H1 (cell line): ENCODE results near the gene FAM53B. TPM values are rescaled to one million over a fixed set of nuclear protein-coding genes. Genes with fewer than 3 reads are reported as not detected.

Experiments used
- CTCF ChIA-PET: fragments of 300-600 bp; sonication (Branson Sonifier 250); formaldehyde crosslinking; loops from one replicate; lab custom pipeline; 2021; ENCODE audit not compliant: partially characterized antibody; lab: Charles Lee
- POLR2A ChIA-PET: fragments of 300-600 bp; sonication (Branson Sonifier 250); formaldehyde crosslinking; loops from one replicate; lab custom pipeline; 2021; ENCODE audit warnings: inconsistent platforms; ENCODE audit not compliant: partially characterized antibody; lab: Charles Lee
- DNase-seq, 2 experiments: peaks; one replicate each; pipeline versions ENCODE4 v3.0.0 to v3.0.0-alpha.2; 2010 to 2022; ENCODE audit warnings: low spot score in 2 of 2, low read depth in 1 of 2, mixed read lengths in 1 of 2
- FAIRE-seq: peaks from 2 replicates; lab custom pipeline; 2011; peaks lifted over from hg19 to GRCh38; lab: Jason Lieb, UNC
- H2AFZ ChIP-seq: 2 replicates; pipeline ENCODE4 v1.8.1; 2012; ENCODE audit warnings: low read length, inconsistent platforms
- H2AK5ac ChIP-seq: 2 replicates; pipeline ENCODE4 v1.6.1; 2013; ENCODE audit warnings: low read depth, low read length
- H2BK120ac ChIP-seq: replicated peaks from 2 replicates; pipeline ENCODE3; 2013; ENCODE audit warnings: low read depth, low read length, inconsistent platforms
- H2BK12ac ChIP-seq: 2 replicates; pipeline ENCODE4 v1.6.1; 2013; ENCODE audit warnings: low read depth, low read length
- H2BK15ac ChIP-seq: 2 replicates; pipeline ENCODE4 v1.6.1; 2013; ENCODE audit warnings: low read length
- H2BK20ac ChIP-seq: 2 replicates; pipeline ENCODE4 v1.6.1; 2013; ENCODE audit warnings: low read length
- H2BK5ac ChIP-seq: 2 replicates; pipeline ENCODE4 v1.6.1; 2013; ENCODE audit warnings: low read depth, low read length
- H3K14ac ChIP-seq: 2 replicates; pipeline ENCODE4 v1.6.1; 2013; ENCODE audit warnings: inconsistent platforms; ENCODE audit not compliant: insufficient read length
- H3K18ac ChIP-seq: 2 replicates; pipeline ENCODE4 v1.6.1; 2013; ENCODE audit warnings: low read length; ENCODE audit errors: extremely low read depth
- H3K23ac ChIP-seq: 2 replicates; pipeline ENCODE4 v1.6.1; 2013; ENCODE audit warnings: inconsistent platforms; ENCODE audit not compliant: insufficient read length
- H3K23me2 ChIP-seq: 2 replicates; pipeline ENCODE4 v1.6.1; 2013; ENCODE audit warnings: low read depth, low read length
- H3K27ac ChIP-seq: 2 replicates; pipeline ENCODE4 v1.6.1; 2011; ENCODE audit warnings: low read depth, low read length, inconsistent platforms
- H3K27me3 ChIP-seq, 4 experiments: replicated peaks in 1 of 4; 1 replicate in 1 of 4; 2 replicates in 3 of 4; pipeline versions ENCODE4 v1.6.1 to v1.8.1; 2011 to 2013; ENCODE audit warnings: low read length in 3 of 4, mild to moderate bottlenecking in 3 of 4, inconsistent platforms in 2 of 4, mixed read lengths in 2 of 4, moderate library complexity in 1 of 4; ENCODE audit not compliant: control insufficient read depth in 3 of 4, insufficient read depth in 3 of 4; ENCODE audit errors: extremely low read depth in 1 of 4
- H3K36me3 ChIP-seq, 4 experiments: 2 replicates each; pipeline versions ENCODE4 v1.6.1 to v1.8.1; 2011 to 2013; ENCODE audit warnings: mild to moderate bottlenecking in 4 of 4, low read length in 3 of 4, moderate library complexity in 2 of 4, control low read depth in 1 of 4, inconsistent platforms in 1 of 4; ENCODE audit not compliant: insufficient read depth in 4 of 4, control insufficient read depth in 2 of 4
- H3K4ac ChIP-seq: replicated peaks from 2 replicates; pipeline ENCODE3; 2013; ENCODE audit warnings: low read length, low read depth, mixed read lengths, inconsistent platforms; ENCODE audit not compliant: insufficient read length
- H3K4me1 ChIP-seq, 4 experiments: replicated peaks in 1 of 4; 1 replicate in 1 of 4; 2 replicates in 3 of 4; pipeline versions ENCODE4 v1.6.1 to v1.8.1; 2011 to 2013; ENCODE audit warnings: low read length in 3 of 4, inconsistent platforms in 2 of 4, mixed read lengths in 1 of 4; ENCODE audit not compliant: insufficient read depth in 4 of 4, control insufficient read depth in 3 of 4
- H3K4me2 ChIP-seq, 2 experiments: 2 replicates each; pipeline versions ENCODE4 v1.6.1 to v1.8.1; 2011 to 2013; ENCODE audit warnings: low read depth in 2 of 2, low read length in 2 of 2, control low read depth in 1 of 2, inconsistent platforms in 1 of 2, mild to moderate bottlenecking in 1 of 2; ENCODE audit not compliant: insufficient read depth in 1 of 2
- H3K4me3 ChIP-seq, 4 experiments: fragments of 200-600, 300-600 bp in 1 of 4; sonication (generic), shearing (Covaris generic), sonication (Bioruptor Twin) in 1 of 4; 2 replicates each; pipeline versions ENCODE4 v1.5.1 to v1.8.1; 2011 to 2016; ENCODE audit warnings: low read length in 4 of 4, low read depth in 3 of 4, control low read depth in 2 of 4, inconsistent platforms in 2 of 4, mild to moderate bottlenecking in 2 of 4, mixed read lengths in 1 of 4, moderate library complexity in 1 of 4; ENCODE audit not compliant: insufficient read depth in 2 of 4; ENCODE audit errors: extremely low read depth in 1 of 4
- H3K56ac ChIP-seq: replicated peaks from 2 replicates; pipeline ENCODE3; 2013; ENCODE audit warnings: low read depth, mild to moderate bottlenecking, mixed read lengths, low read length, inconsistent platforms; ENCODE audit not compliant: insufficient read length
- H3K79me1 ChIP-seq: 2 replicates; pipeline ENCODE4 v1.6.1; 2013; ENCODE audit warnings: low read depth, low read length, control low read depth
- H3K79me2 ChIP-seq, 2 experiments: 2 replicates each; pipeline versions ENCODE4 v1.6.1 to v1.8.1; 2012 to 2013; ENCODE audit warnings: low read length in 2 of 2, mild to moderate bottlenecking in 2 of 2, inconsistent platforms in 1 of 2; ENCODE audit not compliant: insufficient read depth in 2 of 2, control insufficient read depth in 1 of 2
- H3K9ac ChIP-seq, 4 experiments: replicated peaks in 1 of 4; 1 replicate in 1 of 4; 2 replicates in 3 of 4; pipeline versions ENCODE4 v1.6.1 to v1.8.1; 2011 to 2013; ENCODE audit warnings: low read depth in 3 of 4, low read length in 3 of 4, control low read depth in 2 of 4, mild to moderate bottlenecking in 2 of 4, moderate library complexity in 2 of 4, inconsistent platforms in 1 of 4; ENCODE audit errors: extremely low read depth in 1 of 4
- H3K9me3 ChIP-seq, 2 experiments: 2 replicates each; pipeline versions ENCODE4 v1.6.1 to v1.8.1; 2012 to 2013; ENCODE audit warnings: mild to moderate bottlenecking in 2 of 2, moderate library complexity in 2 of 2, control low read depth in 1 of 2, inconsistent platforms in 1 of 2, low read depth in 1 of 2, low read length in 1 of 2, mixed read lengths in 1 of 2; ENCODE audit not compliant: insufficient read depth in 2 of 2
- H4K20me1 ChIP-seq, 2 experiments: replicated peaks in 1 of 2; 2 replicates each; pipeline versions ENCODE3 to v1.8.1; 2011 to 2013; ENCODE audit warnings: inconsistent platforms in 2 of 2, low read length in 2 of 2, mild to moderate bottlenecking in 1 of 2; ENCODE audit not compliant: insufficient read depth in 2 of 2, control insufficient read depth in 1 of 2
- H4K5ac ChIP-seq: 2 replicates; pipeline ENCODE4 v1.6.1; 2013; ENCODE audit warnings: low read length, low read depth, mixed read lengths, inconsistent platforms; ENCODE audit not compliant: insufficient read length
- H4K8ac ChIP-seq: 2 replicates; pipeline ENCODE4 v1.8.0; 2013; ENCODE audit warnings: mild to moderate bottlenecking, moderate library complexity, low read length, inconsistent platforms; ENCODE audit not compliant: insufficient read depth; ENCODE audit errors: extremely low read depth
- H4K91ac ChIP-seq: replicated peaks from 2 replicates; pipeline ENCODE3; 2013; ENCODE audit warnings: low read length, mixed read lengths, inconsistent platforms; ENCODE audit not compliant: insufficient read length
- ASH2L ChIP-seq: fragments of 200-600, 300-600 bp; sonication (generic); IDR thresholded peaks from one replicate; pipeline ENCODE4 v1.7.1; 2017; ENCODE audit warnings: low read length
- BACH1 ChIP-seq: IDR thresholded peaks from 2 replicates; pipeline ENCODE4 v1.6.1; 2012; ENCODE audit warnings: low read length, improper control_type of control experiment
- CBX8 ChIP-seq: fragments of 300-800, 300-1000 bp; sonication (generic); IDR thresholded peaks from 2 replicates; pipeline ENCODE4 v1.7.1; 2016; ENCODE audit warnings: low read depth, low read length, borderline replicate concordance
- CHD1 ChIP-seq: IDR thresholded peaks from 2 replicates; pipeline ENCODE4 v1.6.1; 2012; ENCODE audit warnings: low read depth, low read length, improper control_type of control experiment
- FOSL1 ChIP-seq: IDR thresholded peaks from 2 replicates; pipeline ENCODE4 v1.6.1; 2011; ENCODE audit warnings: mild to moderate bottlenecking, low read depth, low read length, moderate library complexity; ENCODE audit not compliant: insufficient read depth
- GTF2F1 ChIP-seq: IDR thresholded peaks from 2 replicates; pipeline ENCODE4 v1.6.1; 2012; ENCODE audit warnings: low read depth, low read length, improper control_type of control experiment, borderline replicate concordance
- HDAC6 ChIP-seq: IDR thresholded peaks from one replicate; pipeline ENCODE4 v1.7.1; 2012; ENCODE audit warnings: low read depth, mild to moderate bottlenecking, inconsistent platforms, low read length, moderate library complexity
- MAFK ChIP-seq: IDR thresholded peaks from 2 replicates; pipeline ENCODE4 v1.6.1; 2012; ENCODE audit warnings: low read depth, mild to moderate bottlenecking, improper control_type of control experiment, low read length
- RNF2 ChIP-seq: fragments of 200-900, 300-1000 bp; sonication (generic); IDR thresholded peaks from 2 replicates; pipeline ENCODE4 v1.7.1; 2016; ENCODE audit warnings: borderline replicate concordance, low read depth, mild to moderate bottlenecking, antibody characterized with exemption, low read length; ENCODE audit not compliant: poor library complexity, severe bottlenecking; ENCODE audit errors: missing control alignments
- SAP30 ChIP-seq: fragments of 300-600 bp; sonication (generic); IDR thresholded peaks from 2 replicates; pipeline ENCODE4 v1.7.1; 2012; ENCODE audit warnings: low read length, moderate library complexity, mild to moderate bottlenecking, inconsistent platforms; ENCODE audit not compliant: insufficient read depth, insufficient replicate concordance
- USF2 ChIP-seq: IDR thresholded peaks from 2 replicates; pipeline ENCODE4 v1.6.1; 2011; ENCODE audit warnings: low read length, improper control_type of control experiment
- WGBS, 2 experiments: shearing (Covaris generic) in 1 of 2; methylation state at CpG; one replicate each; pipeline versions ENCODE4 v1.1.6 to v1.1.7; 2013 to 2015; ENCODE audit warnings: low lambda C conversion rate in 2 of 2, mixed read lengths in 2 of 2, inconsistent platforms in 1 of 2, low coverage in 1 of 2, missing lambda C conversion rate in 1 of 2; ENCODE audit not compliant: insufficient replicate concordance in 2 of 2, insufficient coverage in 1 of 2, insufficient read length in 1 of 2; ENCODE audit errors: extremely low coverage in 1 of 2, missing lambda C conversion rate in 1 of 2; 5-methylcytosine and 5-hydroxymethylcytosine counted together
- polyA plus RNA-seq, 7 experiments: library from polyadenylated mRNA; depleted of rRNA in 3 of 7; stranded (reverse) in 5 of 7; unstranded in 2 of 7; fragments of >200 nt in 5 of 7; fragments of 200-250 nt in 2 of 7; gene quantifications; 1 replicate in 5 of 7; 2 replicates in 1 of 7; 4 replicates in 1 of 7; pipeline versions ENCODE4 v1.2.1 to v1.2.3, GENCODE V29; 2011 to 2013; ENCODE audit warnings: missing spikeins in 2 of 7, mixed read lengths in 2 of 7
- total RNA-seq: library from RNA; stranded (reverse); fragmentation: NEBNext Ultra II Directional; extraction: Animal tissue kit (Norgen Biotek cat#: 25700); gene quantifications from 2 replicates; pipeline ENCODE4 v1.2.1, GENCODE V29; 2021

FAM53B gene
- total and polyA plus RNA-seq, 2 of the 8 experiments (the other 6 are each of a cell fraction or from before 2014, with no cell fraction given): 5.3 to 14.4 TPM

- FAIRE-seq: no peak
- no peak overlapping the region for H3K4ac ChIP-seq
- no peak overlapping the region for H2AFZ ChIP-seq
- H2BK15ac ChIP-seq: no peak overlapping the region
- no peak for DNase-seq
- H2AK5ac ChIP-seq: no peak overlapping the region
- H2BK12ac ChIP-seq: no peak overlapping the region
- no peak overlapping the region for H3K4me2 ChIP-seq
- H3K27me3 ChIP-seq: no peaks in the 10 kb centered on the region
- 88% methylated on average over 9 of the region's 9 CpGs; no CpG with 5 or more reads in 1 of the 2 experiments for WGBS, 2 experiments
- H3K4me1 ChIP-seq: peaks cover 3 to 21% (median 13%) of the 10 kb centered on the region in 4 experiments; a peak in 6 of 7 replicates
- ChIA-PET CTCF (interaction anchor here (0.6 to 4.3 kb wide), 10 partner anchors 10 to 79 kb away, joined by 3 to 35 read pairs (median 3); no protein-coding TSS in a partner anchor), POLR2A (interaction anchor here (1.4 kb wide), 1 partner anchor 19 kb away, joined by 4 read pairs; no protein-coding TSS in a partner anchor)
- H3K9me3 ChIP-seq: no peaks in the 10 kb centered on the region
- no peak overlapping the region for H4K5ac ChIP-seq
- no peak overlapping the region for H2BK5ac ChIP-seq
- H2BK120ac ChIP-seq: no peak overlapping the region
- H3K23me2 ChIP-seq: no peaks in the 10 kb centered on the region
- peaks cover 2% of the 10 kb centered on the region; the same call in 1 of the 2 replicates for H3K79me1 ChIP-seq
- H3K9ac ChIP-seq: no peak overlapping the region
- H4K91ac ChIP-seq: no peak overlapping the region
- peaks cover 6 to 15% of the 10 kb centered on the region in 2 experiments for H4K20me1 ChIP-seq
- H3K79me2 ChIP-seq: no peaks in the 10 kb centered on the region
- H3K27ac ChIP-seq: no peak overlapping the region
- no peak overlapping the region for H3K56ac ChIP-seq
- H3K36me3 ChIP-seq: no peaks in the 10 kb centered on the region
- no peak overlapping the region for H3K18ac ChIP-seq
- H3K4me3 ChIP-seq: no peak overlapping the region
- no peak overlapping the region for H3K14ac ChIP-seq
- no peak overlapping the region for H2BK20ac ChIP-seq
- no peak overlapping the region for H3K23ac ChIP-seq
- no peak overlapping the region for H4K8ac ChIP-seq
- TF ChIP-seq GTF2F1 (no peak), USF2 (no peak), BACH1 (no peak), MAFK (no peak), CHD1 (no peak), CBX8 (no peak), RNF2 (no peak), FOSL1 (no peak), HDAC6 (no peak), SAP30 (no peak), ASH2L (no peak)
Measured at GRCh38 chr10:124706462-124707143, 37.6 kb downstream of the FAM53B start.
